LNCAP (cell line): Measurements from ENCODE around the gene SCUBE2.

Experiments
- TF ChIP-seq, protein P1 (sequence below): fragments of 450-650 bp; IDR thresholded peaks from 2 replicates; pipeline ENCODE4 v1.5.1; 2017; ENCODE audit warnings: mild to moderate bottlenecking

Gene SCUBE2

DNA sequence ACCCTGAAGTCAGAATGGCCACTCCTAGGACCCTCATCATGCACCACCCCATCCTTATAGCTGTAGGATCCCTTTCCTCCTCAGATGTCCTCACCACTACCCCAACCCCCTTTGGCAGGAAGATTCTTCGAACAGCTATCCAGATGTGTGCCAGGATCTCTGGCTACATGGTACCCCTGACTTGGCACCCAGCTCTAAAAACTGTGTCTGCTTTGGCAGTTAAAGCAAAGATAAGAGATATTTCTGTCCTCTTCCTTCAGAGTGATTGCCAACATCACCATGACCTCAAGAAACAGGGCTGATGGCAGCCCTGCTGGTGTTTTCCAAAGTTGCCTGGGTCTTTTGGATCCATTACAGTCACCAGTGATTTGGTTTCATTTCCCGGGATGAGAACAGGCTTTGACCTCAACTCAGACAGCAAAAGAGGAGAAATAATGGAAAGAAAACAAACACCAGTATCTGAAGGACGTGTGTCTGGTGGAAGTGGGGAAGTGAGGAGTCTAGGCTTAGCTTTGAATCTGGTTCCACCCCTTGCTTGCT, 83.3 kb downstream of the SCUBE2 start:
- TF ChIP-seq, protein P1, sequence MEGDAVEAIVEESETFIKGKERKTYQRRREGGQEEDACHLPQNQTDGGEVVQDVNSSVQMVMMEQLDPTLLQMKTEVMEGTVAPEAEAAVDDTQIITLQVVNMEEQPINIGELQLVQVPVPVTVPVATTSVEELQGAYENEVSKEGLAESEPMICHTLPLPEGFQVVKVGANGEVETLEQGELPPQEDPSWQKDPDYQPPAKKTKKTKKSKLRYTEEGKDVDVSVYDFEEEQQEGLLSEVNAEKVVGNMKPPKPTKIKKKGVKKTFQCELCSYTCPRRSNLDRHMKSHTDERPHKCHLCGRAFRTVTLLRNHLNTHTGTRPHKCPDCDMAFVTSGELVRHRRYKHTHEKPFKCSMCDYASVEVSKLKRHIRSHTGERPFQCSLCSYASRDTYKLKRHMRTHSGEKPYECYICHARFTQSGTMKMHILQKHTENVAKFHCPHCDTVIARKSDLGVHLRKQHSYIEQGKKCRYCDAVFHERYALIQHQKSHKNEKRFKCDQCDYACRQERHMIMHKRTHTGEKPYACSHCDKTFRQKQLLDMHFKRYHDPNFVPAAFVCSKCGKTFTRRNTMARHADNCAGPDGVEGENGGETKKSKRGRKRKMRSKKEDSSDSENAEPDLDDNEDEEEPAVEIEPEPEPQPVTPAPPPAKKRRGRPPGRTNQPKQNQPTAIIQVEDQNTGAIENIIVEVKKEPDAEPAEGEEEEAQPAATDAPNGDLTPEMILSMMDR, result no peak

DNA sequence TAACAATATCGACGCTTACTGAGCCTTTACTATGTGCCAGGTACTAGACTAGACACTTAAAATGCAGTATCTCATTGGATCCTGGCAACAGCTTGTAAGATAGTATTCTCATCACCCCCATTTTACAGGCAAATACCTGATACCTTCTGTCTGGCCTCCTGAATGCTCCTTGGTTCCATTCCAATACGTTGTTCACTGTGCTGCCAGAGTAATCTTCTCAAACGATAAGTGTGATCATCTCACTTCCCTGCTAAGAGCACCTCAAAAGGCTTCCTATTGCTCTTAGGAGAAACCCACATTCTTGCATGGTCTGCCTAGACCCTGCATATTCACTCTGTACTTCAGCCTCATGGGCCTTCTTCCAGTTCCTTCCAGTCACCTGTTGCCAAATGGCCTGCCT, 86.3 kb downstream of the SCUBE2 start:
- TF ChIP-seq, protein P1, result no peak

DNA sequence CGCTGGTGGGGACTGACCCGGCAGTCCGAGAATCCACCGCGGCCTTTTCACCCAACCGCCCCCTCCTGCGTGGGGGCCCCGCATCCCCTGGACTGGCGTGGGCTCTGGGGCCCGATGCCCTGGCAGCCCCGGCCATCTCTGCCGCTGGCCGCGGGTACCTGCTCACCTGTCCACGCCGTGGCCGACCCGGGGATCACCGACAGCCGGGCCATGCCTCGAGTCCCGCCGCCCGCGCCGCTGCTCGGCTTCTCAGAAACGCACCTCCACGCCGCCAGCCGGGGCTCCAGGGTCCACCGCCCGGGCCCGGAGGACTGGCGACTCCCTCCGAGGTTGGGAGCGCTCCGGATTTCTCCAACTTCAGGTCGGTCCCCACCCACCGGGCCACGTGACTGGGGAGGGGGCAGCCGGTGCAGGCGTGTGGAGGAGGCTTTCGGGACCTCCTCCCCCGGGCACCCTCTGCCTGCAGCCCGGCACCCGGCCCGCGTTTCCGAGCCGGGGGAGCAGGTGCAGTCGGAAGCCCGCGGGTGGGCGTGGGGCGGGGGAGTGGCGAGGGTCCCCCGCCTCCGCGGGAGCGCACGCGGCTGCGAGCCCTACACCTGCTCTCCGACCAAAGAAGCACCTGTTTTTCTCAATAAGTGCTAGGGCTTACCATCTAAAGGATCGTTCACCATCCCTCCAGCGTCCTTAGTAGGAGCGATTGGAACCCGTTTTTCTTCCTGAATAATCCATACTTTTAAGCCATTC, 87.0 kb downstream of the SCUBE2 start:
- TF ChIP-seq, protein P1, result no peak

- TF ChIP-seq, protein P1, result no peak
Measured at GRCh38 chr11:9003573-9004182, 87.7 kb downstream of the SCUBE2 start, which contains the start of gene NRIP3. TSS of gene NRIP3 (minus strand) at chr11:9004001. CDS start at chr11:9003935, 66 bp downstream.

DNA sequence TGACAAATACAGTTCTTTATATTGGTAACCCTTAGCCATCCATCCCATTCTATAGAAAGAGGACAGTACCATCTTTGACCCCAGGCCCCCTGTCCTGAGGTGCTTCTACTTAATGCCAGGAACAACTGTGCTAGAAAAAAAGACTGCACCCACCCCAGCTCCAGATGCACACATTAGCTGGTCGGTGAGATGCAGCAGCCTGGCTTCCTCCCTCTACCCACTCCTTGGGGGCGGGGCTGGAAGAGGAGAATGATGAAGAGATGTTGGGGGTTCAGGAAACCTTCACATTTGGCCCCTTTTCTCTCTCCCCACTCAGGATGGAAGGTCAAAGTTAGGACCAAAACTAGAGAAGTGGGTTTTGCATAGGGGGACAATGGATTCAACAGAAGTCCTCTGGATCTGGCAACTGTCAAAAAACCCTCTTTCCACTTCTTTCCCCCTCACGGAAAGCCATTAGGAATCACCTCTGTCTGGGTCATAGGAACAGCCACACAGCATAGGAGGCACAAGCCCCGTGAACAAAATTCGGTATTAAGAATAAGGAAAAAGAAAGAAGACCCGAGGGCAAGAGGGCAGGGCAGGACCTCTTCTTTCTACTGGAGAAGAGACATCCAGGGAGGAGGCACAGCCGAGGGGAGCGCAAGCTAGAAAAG, 88.4 kb downstream of the SCUBE2 start:
- TF ChIP-seq, protein P1, result no peak

DNA sequence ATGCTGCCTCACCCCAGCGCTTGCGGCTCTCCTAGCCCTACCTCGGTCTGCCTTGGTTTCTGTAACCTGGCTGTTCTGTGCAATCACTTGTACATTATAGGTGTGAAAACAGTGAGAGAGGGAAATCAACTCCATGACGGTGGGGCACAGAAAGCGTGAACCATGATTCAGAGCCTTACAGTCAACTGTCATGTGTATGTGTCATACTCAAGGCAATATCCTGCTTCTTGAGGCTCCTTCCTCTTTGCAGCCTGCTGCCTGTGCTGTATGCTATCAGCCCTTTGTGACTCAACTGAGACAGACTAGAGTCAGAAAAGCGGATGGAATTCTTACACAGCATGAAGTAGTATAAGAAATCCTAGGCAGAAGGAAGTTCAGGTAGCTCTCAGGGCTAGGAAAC, 89.7 kb downstream of the SCUBE2 start:
- TF ChIP-seq, protein P1, result no peak

DNA sequence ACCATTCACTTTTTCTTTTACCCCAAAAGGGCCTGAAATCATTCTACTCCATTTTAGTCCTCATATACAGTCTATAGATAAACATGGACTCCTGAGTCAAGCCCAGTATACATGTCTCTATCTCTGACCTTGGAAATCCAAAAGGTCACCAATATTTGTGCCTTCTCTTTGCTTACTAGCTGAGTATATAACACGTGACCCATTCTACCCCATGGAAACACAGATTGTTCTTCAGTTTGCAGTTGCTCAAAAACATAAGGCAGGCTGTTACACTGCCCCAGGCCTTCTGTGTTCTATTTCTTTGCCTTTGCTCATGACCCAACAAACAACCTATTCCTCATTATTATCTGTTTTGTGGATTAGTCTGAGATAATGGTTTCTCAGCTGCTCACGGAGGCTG, 93.4 kb downstream of the SCUBE2 start:
- TF ChIP-seq, protein P1, result no peak
